Pancreas (tissue), 10 donors: ENCODE results near the gene CELF2. TPM values are rescaled to one million over a fixed set of nuclear protein-coding genes. Genes with fewer than 3 reads are reported as not detected.

Source experiments
- ATAC-seq, 4 donors: fragments of 200-7000 bp; cut with Tn5 transposase; one replicate each; pipeline versions ENCODE4 v1.8.0 to v1.9.1; 2020; ENCODE audit warnings: mild to moderate bottlenecking in 4 of 4, moderate library complexity in 4 of 4
- DNase-seq, 6 donors: peaks; one replicate each; pipeline ENCODE4 v3.0.0-alpha.2; 2020
- FAIRE-seq: peaks from 2 replicates; lab custom pipeline; 2012; peaks lifted over from hg19 to GRCh38; lab: Jason Lieb, UNC
- H3K27ac ChIP-seq, 4 donors: fragments of 200-600 bp; sonication (generic); 1 replicate in 3 of 4; 2 replicates in 1 of 4; pipeline versions ENCODE4 v1.5.0 to v1.8.0; 2020
- H3K27me3 ChIP-seq, 4 donors: fragments of 200-600 bp; one replicate each; pipeline ENCODE4 v1.8.0; 2021
- H3K36me3 ChIP-seq, 3 donors: fragments of 200-600 bp; sonication (generic) in 1 of 3; one replicate each; pipeline versions ENCODE4 v1.5.0 to v1.8.0; 2020 to 2021
- H3K4me1 ChIP-seq, 3 donors: fragments of 200-600 bp; one replicate each; pipeline ENCODE4 v1.8.0; 2021
- H3K4me3 ChIP-seq, 4 donors: fragments of 200-600 bp; sonication (generic) in 2 of 4; one replicate each; pipeline versions ENCODE4 v1.5.0 to v1.8.0; 2020 to 2021
- H3K9me3 ChIP-seq, 4 donors: fragments of 200-600 bp; one replicate each; pipeline ENCODE4 v1.8.0; 2021
- WGBS, 2 donors: extraction: QIAGEN DNeasy Blood & Tissue Kit; methylation state at CpG; one replicate each; pipeline ENCODE4 v1.1.7; 2013; 5-methylcytosine and 5-hydroxymethylcytosine counted together
- intact Hi-C, 3 donors: fragments of 100-400 bp; cut with DNase I; formaldehyde crosslinking; loops; one replicate each; pipeline versions ENCODE4 v1.11.1 to v1.14.2; 2022
- polyA plus RNA-seq, 2 donors: library from polyadenylated mRNA; stranded (reverse); fragments of 200-250 nt; gene quantifications; one replicate each; pipeline ENCODE4 v1.2.3, GENCODE V29; 2013
- total RNA-seq, 6 donors: library from RNA; stranded (reverse); fragmentation: NEBNext Ultra II Directional in 4 of 6; extraction: Animal tissue kit (Norgen Biotek cat#: 25700) in 4 of 6; gene quantifications; one replicate each; pipeline versions ENCODE4 v1.2.1 to v1.2.4, GENCODE V29; 2021 to 2023
- TF ChIP-seq, protein P1 (sequence below), 4 donors: fragments of 200-600 bp; sonication (generic) in 3 of 4; IDR thresholded peaks; one replicate each; pipeline versions ENCODE4 v1.5.0 to v1.8.0; 2021; ENCODE audit warnings: antibody characterized with exemption in 4 of 4
- donor health status: healthy with polysubstance abuse.
- donor health status: DM: no; HTN: no; CAD: no; lungs with moderate emphysema.
- donor health status: DM: no; HTN: no; CAD: no.
- donor health status: control.
- donor health status: control.
- donor health status: Bipolar disorder and iron deficiency.
- donor health status: DM: yes; HTN: yes; CAD: no.
- donor health status: DM: no; HTN: no; CAD: no.
- donor health status: DM: no; HTN: no; CAD: no.
- donor health status: DM: yes; HTN: yes; CAD: no.

The CELF2 gene
- total and polyA plus RNA-seq, 8 donors: 1.2 to 11.7 (median 2.2) TPM

DNA sequence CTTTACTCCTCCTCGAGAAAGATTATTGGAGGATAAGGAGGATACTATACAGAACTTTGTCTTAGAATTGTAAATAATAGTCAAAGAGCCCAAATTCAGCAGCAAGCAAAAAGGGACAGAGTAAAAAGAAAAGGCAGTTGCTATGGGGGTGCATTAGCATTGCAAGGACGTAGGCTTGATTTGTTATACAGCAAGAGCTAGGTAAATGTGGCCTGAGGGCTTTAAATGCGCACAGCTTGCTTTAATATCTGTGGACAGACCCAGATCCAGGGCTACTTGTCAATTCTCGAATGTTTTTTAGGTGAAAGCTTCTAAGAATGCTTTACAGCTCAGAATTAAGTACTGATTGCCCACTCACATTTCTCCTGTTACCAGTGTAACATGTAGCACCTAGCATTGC, 58.5 kb downstream of the CELF2 start:
- 50 to 57% methylated on average over 4 of the region's 4 CpGs for WGBS, 2 donors
- DNase-seq: no peak
- Histone ChIP-seq H3K27me3 (no peaks in the 10 kb centered on the region), H3K9me3 (no peaks in the 10 kb centered on the region), H3K4me3 (no peak overlapping the region), H3K27ac (no peak overlapping the region), H3K4me1 (no peaks in the 10 kb centered on the region), H3K36me3 (no peaks in the 10 kb centered on the region)
- intact Hi-C loops: no loop called here
- ATAC-seq: no peak
- FAIRE-seq: no peak
- TF ChIP-seq, protein P1, sequence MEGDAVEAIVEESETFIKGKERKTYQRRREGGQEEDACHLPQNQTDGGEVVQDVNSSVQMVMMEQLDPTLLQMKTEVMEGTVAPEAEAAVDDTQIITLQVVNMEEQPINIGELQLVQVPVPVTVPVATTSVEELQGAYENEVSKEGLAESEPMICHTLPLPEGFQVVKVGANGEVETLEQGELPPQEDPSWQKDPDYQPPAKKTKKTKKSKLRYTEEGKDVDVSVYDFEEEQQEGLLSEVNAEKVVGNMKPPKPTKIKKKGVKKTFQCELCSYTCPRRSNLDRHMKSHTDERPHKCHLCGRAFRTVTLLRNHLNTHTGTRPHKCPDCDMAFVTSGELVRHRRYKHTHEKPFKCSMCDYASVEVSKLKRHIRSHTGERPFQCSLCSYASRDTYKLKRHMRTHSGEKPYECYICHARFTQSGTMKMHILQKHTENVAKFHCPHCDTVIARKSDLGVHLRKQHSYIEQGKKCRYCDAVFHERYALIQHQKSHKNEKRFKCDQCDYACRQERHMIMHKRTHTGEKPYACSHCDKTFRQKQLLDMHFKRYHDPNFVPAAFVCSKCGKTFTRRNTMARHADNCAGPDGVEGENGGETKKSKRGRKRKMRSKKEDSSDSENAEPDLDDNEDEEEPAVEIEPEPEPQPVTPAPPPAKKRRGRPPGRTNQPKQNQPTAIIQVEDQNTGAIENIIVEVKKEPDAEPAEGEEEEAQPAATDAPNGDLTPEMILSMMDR (IDR thresholded peaks at IDR 0.05): no peak

DNA sequence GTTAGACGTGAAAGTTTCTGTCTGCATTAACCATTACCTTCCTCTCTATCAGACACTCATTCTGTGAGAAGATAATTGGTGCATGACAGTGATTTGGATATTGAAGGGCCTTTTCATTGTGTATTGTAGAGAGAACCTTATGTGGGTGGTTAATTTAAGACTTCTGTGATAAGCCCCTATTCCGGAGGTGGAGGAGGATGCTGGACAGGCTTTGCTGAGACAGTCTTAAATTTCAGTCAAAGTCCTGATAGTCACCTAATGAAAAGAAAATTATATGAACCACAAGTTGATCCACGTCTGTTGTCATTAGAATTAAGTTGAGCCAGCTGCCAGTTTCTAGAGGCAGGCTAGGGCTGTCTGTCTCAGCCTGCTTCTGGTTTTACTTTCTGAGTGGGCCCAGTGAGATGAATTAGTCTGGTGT, 62.9 kb downstream of the CELF2 start:
- Histone ChIP-seq H3K27ac (no peak overlapping the region), H3K27me3 (no peaks in the 10 kb centered on the region), H3K4me3 (no peak overlapping the region), H3K9me3 (no peaks in the 10 kb centered on the region), H3K36me3 (no peaks in the 10 kb centered on the region), H3K4me1 (no peaks in the 10 kb centered on the region)
- DNase-seq (no peak), FAIRE-seq (no peak), ATAC-seq (no peak)
- TF ChIP-seq, protein P1 (IDR thresholded peaks at IDR 0.05): no peak
- intact Hi-C loops: no loop called here
- WGBS, 2 donors: 56 to 61% methylated on average over 3 of the region's 3 CpGs

DNA sequence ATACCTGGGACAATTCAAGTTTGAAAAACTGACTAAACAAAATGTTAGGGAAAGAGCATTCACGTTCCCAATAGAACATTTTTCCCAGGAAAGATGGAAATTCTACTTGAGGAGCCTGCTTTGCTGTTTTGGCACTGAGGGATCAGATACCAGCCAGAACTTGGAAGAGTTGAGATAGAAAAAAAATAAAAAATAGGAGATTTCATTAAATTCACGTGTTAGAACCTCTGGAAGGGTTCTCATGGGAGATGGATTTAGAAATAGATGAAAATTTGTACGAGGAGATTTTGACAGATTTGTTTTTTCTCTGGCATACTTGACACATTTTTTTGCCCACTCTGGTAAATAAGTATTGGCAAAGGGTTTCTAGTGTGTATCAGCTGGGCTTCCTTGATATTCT, 63.7 kb downstream of the CELF2 start:
- no peaks in the 10 kb centered on the region for H3K36me3 ChIP-seq
- H3K27me3 ChIP-seq: no peaks in the 10 kb centered on the region
- no peak for ATAC-seq
- intact Hi-C loops: no loop called here
- H3K4me1 ChIP-seq: no peaks in the 10 kb centered on the region
- FAIRE-seq: no peak
- DNase-seq: no peak
- no peak overlapping the region for H3K27ac ChIP-seq
- no peak overlapping the region for H3K4me3 ChIP-seq
- WGBS, 2 donors: 44 to 51% methylated on average over 3 of the region's 3 CpGs
- H3K9me3 ChIP-seq: no peaks in the 10 kb centered on the region
- TF ChIP-seq, protein P1 (IDR thresholded peaks at IDR 0.05): no peak

DNA sequence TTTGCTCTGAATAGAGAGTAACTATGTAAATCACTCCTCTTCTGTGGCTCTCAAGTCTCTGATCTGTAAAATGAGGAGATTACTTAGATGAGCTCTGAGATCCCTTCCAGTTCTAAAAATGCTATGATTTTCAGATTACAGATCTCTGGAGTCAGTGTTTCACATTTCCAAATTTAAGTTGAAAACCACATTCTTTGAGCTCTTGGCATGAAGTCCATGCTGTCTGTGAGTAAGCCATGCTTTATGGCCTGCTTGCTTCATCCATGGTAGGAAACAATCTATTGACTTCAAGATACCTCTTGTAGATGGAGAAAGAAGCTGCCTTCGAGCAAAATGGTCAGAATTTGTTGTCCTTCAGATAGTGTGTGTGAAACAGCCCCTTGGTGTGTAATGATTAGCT, 64.9 kb downstream of the CELF2 start:
- Histone ChIP-seq H3K27me3 (no peaks in the 10 kb centered on the region), H3K4me1 (no peaks in the 10 kb centered on the region), H3K9me3 (no peaks in the 10 kb centered on the region), H3K27ac (no peak overlapping the region), H3K36me3 (no peaks in the 10 kb centered on the region), H3K4me3 (no peak overlapping the region)
- intact Hi-C loops: no loop called here
- DNase-seq: no peak
- ATAC-seq: no peak
- TF ChIP-seq, protein P1 (IDR thresholded peaks at IDR 0.05): no peak
- FAIRE-seq: no peak
- WGBS, 2 donors: 5 to 26% methylated on average over 1 of the region's 1 CpG

DNA sequence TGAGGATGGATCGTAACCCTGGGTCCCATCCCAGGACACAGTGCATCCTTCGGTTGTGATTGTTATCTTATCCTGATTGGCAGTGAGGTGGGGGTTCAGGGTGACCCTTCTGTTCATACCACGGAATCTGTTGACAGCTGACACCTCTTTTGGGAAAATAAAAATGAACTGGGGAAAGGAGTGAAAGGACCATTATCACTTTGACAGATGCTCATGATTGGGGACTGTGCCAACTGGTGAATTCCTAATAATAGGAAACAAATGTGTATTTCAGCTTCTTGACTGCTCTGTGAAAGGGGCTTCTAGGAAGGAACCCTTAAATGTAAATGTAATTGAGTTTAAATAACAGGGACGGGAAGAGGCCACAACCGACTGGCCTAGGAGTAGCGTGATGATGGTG, 65.4 kb downstream of the CELF2 start:
- ATAC-seq: no peak
- no peak for DNase-seq
- H3K4me1 ChIP-seq: no peaks in the 10 kb centered on the region
- intact Hi-C loops: no loop called here
- H3K9me3 ChIP-seq: no peaks in the 10 kb centered on the region
- H3K27me3 ChIP-seq: no peaks in the 10 kb centered on the region
- H3K27ac ChIP-seq: no peak overlapping the region
- no peak overlapping the region for H3K4me3 ChIP-seq
- H3K36me3 ChIP-seq: no peaks in the 10 kb centered on the region
- FAIRE-seq: no peak
- TF ChIP-seq, protein P1 (IDR thresholded peaks at IDR 0.05): no peak
- 69 to 85% methylated on average over 6 of the region's 6 CpGs for WGBS, 2 donors
